M059J (cell line): ENCODE data around the gene TLE6. TPM values are rescaled to one million over a fixed set of nuclear protein-coding genes. Genes with fewer than 3 reads are reported as not detected.

Experiments
- total RNA-seq: library from RNA; depleted of rRNA; stranded (reverse); fragments of >200 nt; shearing (Covaris generic); gene quantifications from 2 replicates; pipeline ENCODE4 v1.2.3, GENCODE V29; 2014; rRNA removed

TLE6 gene
- total RNA-seq, 1 experiment from 2014 or later: 0.10 TPM

Other genes with a start within 250 kb of the TLE6 start
- 73.7 and 80.4 TPM in 2 replicates for gene SLC39A3, start 237.5 kb upstream of the TLE6 start, total RNA-seq
- 60.4 and 87.9 TPM in 2 replicates for gene SGTA, start 194.3 kb upstream of the TLE6 start, total RNA-seq
- gene THOP1, start 192.1 kb upstream of the TLE6 start, total RNA-seq: 61.7 and 134 TPM in 2 replicates
- 4.6 and 4.9 TPM in 2 replicates for gene ZNF554, start 157.7 kb upstream of the TLE6 start, total RNA-seq
- 8.3 and 8.7 TPM in 2 replicates for gene ZNF555, start 136.1 kb upstream of the TLE6 start, total RNA-seq
- 0.52 TPM in 1 of 2 replicates, not detected in the other for gene ZNF556, start 110.2 kb upstream of the TLE6 start, total RNA-seq
- gene ZNF57, start 76.6 kb upstream of the TLE6 start, total RNA-seq: 5.0 and 8.4 TPM in 2 replicates
- 4.9 and 7.6 TPM in 2 replicates for gene ZNF77, start 32.6 kb upstream of the TLE6 start, total RNA-seq
- gene TLE2, start 51.7 kb downstream of the TLE6 start, total RNA-seq: not detected in 2 replicates
- 186 and 200 TPM in 2 replicates for gene TLE5, start 84.9 kb downstream of the TLE6 start, total RNA-seq
- 38.0 and 69.7 TPM in 2 replicates for gene GNA11, start 116.8 kb downstream of the TLE6 start, total RNA-seq
- gene GNA15, start 158.5 kb downstream of the TLE6 start, total RNA-seq: not detected in 2 replicates
- gene S1PR4, start 201.2 kb downstream of the TLE6 start, total RNA-seq: not detected in 2 replicates
- 44.7 and 76.1 TPM in 2 replicates for gene NCLN, start 208.4 kb downstream of the TLE6 start, total RNA-seq
- gene CELF5, start 247.1 kb downstream of the TLE6 start, total RNA-seq: not detected in 2 replicates